ENCODE measurements around the gene C1orf210. TPM values are rescaled to one million over a fixed set of nuclear protein-coding genes. Genes with fewer than 3 reads are reported as not detected.

Gene C1orf210
- polyA plus RNA-seq, 1 experiment, result not detected

DNA sequence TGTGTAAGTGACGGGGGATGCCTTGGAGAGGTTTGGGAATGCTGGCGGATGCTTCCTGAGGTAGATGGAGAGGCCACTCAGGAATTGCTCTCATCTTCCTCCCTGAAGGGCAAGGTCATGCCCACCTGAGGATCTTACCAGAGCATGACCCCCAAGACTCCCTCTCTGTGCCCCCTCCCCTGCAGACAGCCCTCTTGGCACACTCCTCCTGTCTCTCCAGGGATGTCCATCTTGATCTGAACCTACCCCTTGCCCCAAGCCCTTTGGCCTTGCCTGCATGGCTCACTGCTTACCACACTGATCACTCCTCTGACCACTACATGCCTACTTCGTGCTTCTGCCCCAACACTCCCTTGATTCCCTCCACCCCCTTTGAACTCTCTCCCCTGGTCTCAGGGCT lies 34.4 kb upstream of the C1orf210 start:
- CTCF ChIA-PET, result interaction anchor here (0.8 kb wide), 1 partner anchor 13 kb away, joined by 4 read pairs; no protein-coding TSS in a partner anchor
- Histone ChIP-seq H3K27me3 (ENCODE audit: control insufficient read depth, insufficient read depth, low read length) (no peaks in the 10 kb centered on the region), H3K36me3 (ENCODE audit: control insufficient read depth, insufficient read depth, low read length) (no peaks in the 10 kb centered on the region), H3K4me3 (ENCODE audit: low read depth, low read length) (no peak overlapping the region)
- POLR2A ChIA-PET, result no interaction called here
- no peak for DNase-seq (ENCODE audit: low read depth)
- TF ChIP-seq CTCF (IDR thresholded peaks at IDR 0.05; ENCODE audit: insufficient read depth, low read depth, low read length), result no peak

- no peak for DNase-seq (ENCODE audit: low read depth)
- TF ChIP-seq CTCF (IDR thresholded peaks at IDR 0.05; ENCODE audit: insufficient read depth, low read depth, low read length), result no peak
- Histone ChIP-seq H3K27me3 (ENCODE audit: control insufficient read depth, insufficient read depth, low read length) (no peaks in the 10 kb centered on the region), H3K36me3 (ENCODE audit: control insufficient read depth, insufficient read depth, low read length) (no peaks in the 10 kb centered on the region), H3K4me3 (ENCODE audit: low read depth, low read length) (no peak overlapping the region)
- POLR2A ChIA-PET, result no interaction called here
- CTCF ChIA-PET, result no interaction called here
These were observed 33.9 kb upstream of the C1orf210 start for GRCh38 chr1:43319288-43319687.

- ChIA-PET POLR2A (no interaction called here), CTCF (interaction anchor here (0.6 kb wide), 1 partner anchor 12 kb away, joined by 3 read pairs; no protein-coding TSS in a partner anchor)
- H3K36me3 ChIP-seq (ENCODE audit: control insufficient read depth, insufficient read depth, low read length), result no peaks in the 10 kb centered on the region
- no peaks in the 10 kb centered on the region for H3K27me3 ChIP-seq (ENCODE audit: control insufficient read depth, insufficient read depth, low read length)
- TF ChIP-seq CTCF (IDR thresholded peaks at IDR 0.05; ENCODE audit: insufficient read depth, low read depth, low read length), result no peak
- no peak for DNase-seq (ENCODE audit: low read depth)
- H3K4me3 ChIP-seq (ENCODE audit: low read depth, low read length), result no peak overlapping the region
These were observed 33.5 kb upstream of the C1orf210 start for GRCh38 chr1:43318831-43319230.

DNA sequence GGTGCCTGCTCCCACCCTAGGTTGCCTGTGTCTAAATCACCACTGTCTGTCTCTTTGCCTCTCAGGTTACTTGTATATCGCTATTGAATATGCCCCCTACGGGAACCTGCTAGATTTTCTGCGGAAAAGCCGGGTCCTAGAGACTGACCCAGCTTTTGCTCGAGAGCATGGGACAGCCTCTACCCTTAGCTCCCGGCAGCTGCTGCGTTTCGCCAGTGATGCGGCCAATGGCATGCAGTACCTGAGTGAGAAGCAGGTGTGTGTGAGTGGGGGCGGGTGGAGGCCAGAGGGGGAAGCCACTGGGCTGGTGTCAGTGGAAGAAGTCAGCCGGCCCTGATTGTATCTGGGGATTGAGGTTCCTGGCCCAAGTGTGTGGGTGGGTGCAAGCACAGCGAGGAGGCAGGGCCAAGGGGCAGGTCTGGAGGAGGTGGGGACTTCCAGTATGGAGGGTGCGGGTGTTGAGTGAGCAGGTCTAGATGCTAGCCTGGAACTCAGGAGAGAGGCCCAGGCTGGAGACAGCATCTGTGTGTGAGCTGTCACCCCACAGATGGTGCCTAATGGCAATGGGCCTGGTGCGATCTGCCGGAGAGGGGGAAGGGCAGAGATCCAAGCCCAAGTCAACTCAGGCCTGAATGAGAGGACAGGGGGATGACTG lies 32.6 kb upstream of the C1orf210 start:
- TF ChIP-seq CTCF (IDR thresholded peaks at IDR 0.05; ENCODE audit: insufficient read depth, low read depth, low read length), result no peak
- ChIA-PET POLR2A (no interaction called here), CTCF (interaction anchor here (0.6 to 1.3 kb wide), 2 partner anchors 8 to 11 kb away, joined by 3 read pairs; no protein-coding TSS in a partner anchor)
- no peak for DNase-seq (ENCODE audit: low read depth)
- Histone ChIP-seq H3K36me3 (ENCODE audit: control insufficient read depth, insufficient read depth, low read length) (no peaks in the 10 kb centered on the region), H3K27me3 (ENCODE audit: control insufficient read depth, insufficient read depth, low read length) (no peaks in the 10 kb centered on the region), H3K4me3 (ENCODE audit: low read depth, low read length) (no peak overlapping the region)

GRCh38 chr1:43316738-43317520 lies 31.5 kb upstream of the C1orf210 start:
- DNase-seq (ENCODE audit: low read depth), result no peak
- Histone ChIP-seq H3K36me3 (ENCODE audit: control insufficient read depth, insufficient read depth, low read length) (no peaks in the 10 kb centered on the region), H3K27me3 (ENCODE audit: control insufficient read depth, insufficient read depth, low read length) (no peaks in the 10 kb centered on the region), H3K4me3 (ENCODE audit: low read depth, low read length) (no peak overlapping the region)
- POLR2A ChIA-PET, result no interaction called here
- CTCF ChIA-PET, result interaction anchor here (0.8 to 1.3 kb wide), 3 partner anchors 9 to 41 kb away, joined by 3 read pairs; no protein-coding TSS in a partner anchor
- peak; percentile 18; the same call in 1 of the 2 replicates for TF ChIP-seq CTCF (IDR thresholded peaks at IDR 0.05; ENCODE audit: insufficient read depth, low read depth, low read length)
